ENCODE data around the gene MAP2K6.

The MAP2K6 gene

DNA sequence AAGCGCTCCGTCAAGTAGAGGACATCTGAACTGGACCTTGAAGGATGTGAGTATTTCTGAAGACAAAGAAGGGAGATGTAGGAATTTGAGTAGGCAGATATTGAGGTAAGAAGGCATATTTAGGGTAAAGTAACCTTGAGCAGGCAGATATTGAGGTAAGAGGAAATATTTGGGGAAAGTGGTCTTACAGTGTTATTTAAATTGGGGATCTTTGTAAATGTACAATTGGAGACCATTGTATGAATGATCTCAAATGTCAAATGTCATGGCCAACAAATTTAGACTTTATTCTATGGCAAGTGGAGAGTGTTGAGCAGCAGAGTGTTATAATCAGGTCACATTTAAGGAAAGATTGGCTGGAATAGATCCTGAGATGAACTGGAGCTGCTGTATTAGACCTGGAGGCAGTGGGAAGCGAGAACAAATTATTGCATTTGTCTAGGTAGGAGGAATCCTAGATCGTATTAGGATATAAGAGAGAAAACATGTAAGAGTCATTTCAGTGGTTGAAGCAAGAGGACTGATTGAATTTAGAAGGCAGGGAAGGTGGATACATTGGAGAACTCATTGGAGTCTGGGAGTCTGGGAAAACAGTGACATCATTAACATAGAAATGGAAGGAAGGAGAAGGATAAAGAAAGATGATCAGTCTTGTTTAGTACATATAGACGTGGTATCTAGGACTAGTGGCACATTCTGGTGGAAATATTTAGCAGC, 165.6 kb downstream of the MAP2K6 start:
- DNase-seq (ENCODE audit: low spot score): no peak

GRCh38 chr17:69581061-69581961, 166.8 kb downstream of the MAP2K6 start:
- no peak for DNase-seq (ENCODE audit: low spot score)

- DNase-seq (ENCODE audit: low spot score): no peak
Measured at GRCh38 chr17:69588316-69588715, 173.8 kb downstream of the MAP2K6 start.

- no peak for DNase-seq (ENCODE audit: low spot score)
Measured at GRCh38 chr17:69588827-69589239, 174.3 kb downstream of the MAP2K6 start.

DNA sequence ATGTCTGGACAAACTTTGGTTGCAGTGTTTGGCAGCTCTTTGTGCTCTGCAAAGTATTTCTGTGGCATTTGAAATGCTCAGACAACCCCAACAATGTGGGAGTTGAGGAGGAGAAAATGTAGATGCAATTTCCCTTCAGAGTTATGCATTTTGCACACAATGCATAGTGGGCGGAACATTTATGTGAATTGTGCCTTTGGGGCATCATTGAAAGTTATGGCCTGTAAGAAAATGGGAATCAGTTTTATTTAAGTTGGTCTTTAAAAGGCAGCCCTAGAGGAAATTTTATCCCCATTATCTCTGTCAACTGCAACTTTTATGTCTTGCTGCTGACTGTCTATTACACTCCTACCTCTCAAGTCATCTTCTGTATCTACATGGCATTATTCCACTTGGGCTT, 176.2 kb downstream of the MAP2K6 start:
- DNase-seq (ENCODE audit: low spot score): no peak

- DNase-seq (ENCODE audit: low spot score): no peak
Measured at GRCh38 chr17:69592692-69593350, 178.3 kb downstream of the MAP2K6 start.

DNA sequence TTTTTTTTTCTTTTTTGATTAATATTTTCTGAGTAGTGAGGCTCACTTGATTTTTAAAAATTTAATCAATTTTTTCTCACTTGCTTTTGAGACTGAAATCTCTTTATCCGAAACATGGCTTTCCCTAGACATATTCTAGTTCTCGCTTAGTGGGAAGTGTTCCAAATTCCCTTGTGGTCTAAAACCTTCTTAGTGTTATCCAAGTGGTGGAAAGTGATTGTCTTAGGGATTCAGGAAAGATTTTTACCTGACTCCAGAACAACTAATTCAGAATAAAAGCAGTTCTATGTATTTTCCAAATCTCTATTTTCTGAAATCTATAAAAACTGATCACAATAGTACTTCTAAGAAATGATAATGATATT, 178.8 kb downstream of the MAP2K6 start:
- DNase-seq (ENCODE audit: low spot score): no peak

DNA sequence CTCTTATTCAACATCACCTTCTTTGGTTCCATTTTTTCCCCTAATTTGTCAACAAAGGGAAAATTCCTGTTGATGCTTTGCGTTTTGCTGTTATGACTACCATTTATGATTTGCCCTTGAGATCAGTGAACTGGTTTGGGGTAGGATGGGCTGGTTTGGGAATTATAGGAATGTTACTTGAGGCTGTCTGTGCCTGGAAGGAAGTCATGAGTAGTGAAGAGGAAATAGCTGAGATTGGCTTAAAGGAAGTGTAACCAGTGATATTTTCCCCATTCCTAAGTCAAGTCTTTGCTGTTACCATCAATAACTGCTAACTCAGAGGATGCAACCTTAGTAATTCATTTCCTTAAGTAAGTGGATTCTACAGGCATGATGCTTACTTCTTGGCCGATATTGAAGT, 179.2 kb downstream of the MAP2K6 start:
- no peak for DNase-seq (ENCODE audit: low spot score)

GRCh38 chr17:69594641-69595040, 180.1 kb downstream of the MAP2K6 start:
- no peak for DNase-seq (ENCODE audit: low spot score)

DNA sequence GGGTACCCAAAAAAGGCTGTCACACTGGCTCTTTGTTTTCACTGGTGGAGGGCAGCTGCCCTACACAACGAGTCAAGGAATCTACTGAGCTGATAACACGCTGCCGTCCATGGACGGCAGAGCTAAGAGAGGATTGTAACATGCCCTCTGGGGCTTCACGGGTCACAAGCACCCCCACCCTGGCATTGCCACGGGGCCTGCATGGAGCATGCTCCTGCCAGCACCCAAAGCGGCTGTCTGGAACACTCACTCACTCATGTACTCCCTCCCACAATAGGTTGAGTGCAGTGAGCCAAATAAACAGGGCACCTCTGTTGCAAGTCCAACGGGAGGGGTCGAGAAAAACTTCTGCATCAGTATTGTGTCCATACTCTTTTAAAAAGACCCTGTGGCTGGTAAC, 181.6 kb downstream of the MAP2K6 start:
- no peak for DNase-seq (ENCODE audit: low spot score)

DNA sequence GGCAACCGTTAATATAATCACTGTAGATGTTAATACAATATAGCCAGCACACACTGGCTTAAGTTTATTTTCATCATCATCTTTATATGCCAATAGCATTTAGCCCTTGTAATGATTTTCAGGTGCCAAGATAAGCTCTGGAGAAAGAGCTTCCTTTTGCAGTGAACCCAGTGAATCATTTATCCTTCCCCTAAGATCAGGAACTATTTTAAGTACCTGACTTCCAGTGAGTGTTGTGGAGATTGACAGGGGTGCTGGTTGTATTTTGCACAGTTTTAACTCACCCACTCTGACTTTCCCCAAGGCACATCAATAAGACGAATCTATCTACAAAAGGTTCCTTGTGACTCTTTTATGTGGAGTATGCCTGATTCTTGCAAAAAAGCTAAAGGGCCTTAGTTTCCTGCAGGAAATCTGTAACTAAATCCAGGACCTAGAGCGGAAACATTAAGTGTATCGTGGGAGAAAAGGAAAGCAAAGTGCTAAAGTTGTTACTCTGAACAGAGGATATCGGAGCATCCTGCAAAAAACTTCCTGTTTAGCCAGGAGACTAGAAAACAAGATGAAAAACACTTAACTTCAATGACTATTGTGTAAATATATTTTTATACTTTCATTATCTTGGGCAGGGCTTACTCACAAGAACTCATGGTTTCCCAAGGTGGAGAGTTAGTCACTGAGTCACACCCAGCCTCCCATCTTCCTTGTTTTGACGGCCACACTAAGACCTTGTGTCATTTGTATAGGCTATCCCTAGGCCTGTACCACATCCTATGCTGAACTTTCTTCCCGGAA, 183.6 kb downstream of the MAP2K6 start:
- no peak for DNase-seq (ENCODE audit: low spot score)

DNA sequence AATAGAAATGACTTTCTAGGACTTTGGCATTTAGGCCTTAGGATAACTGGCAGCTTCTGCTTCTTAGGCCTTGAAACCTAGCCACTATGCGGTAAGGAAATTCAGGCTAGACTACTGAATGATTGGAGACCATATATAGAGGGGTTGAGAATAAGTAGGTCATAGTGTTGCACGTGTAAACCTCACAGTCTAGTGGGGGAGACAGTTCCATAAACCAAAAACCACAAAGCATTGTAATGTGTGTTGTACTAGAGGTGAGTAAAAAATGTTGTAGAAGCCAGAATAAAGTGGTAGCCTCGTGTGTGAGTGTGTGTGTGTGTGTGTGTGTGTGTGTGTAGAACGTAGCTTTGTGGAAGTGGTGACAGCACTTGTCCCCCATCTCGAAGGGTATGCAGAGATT, 188.5 kb downstream of the MAP2K6 start:
- no peak for DNase-seq (ENCODE audit: low spot score)
